Activated T-cell treated with anti-CD3 and anti-CD28 coated beads for 1 hour (primary cell): ENCODE data around the gene GPR3.
A peak's percentile ranks its signal among the peaks of the same experiment; 100 is the strongest.

Source experiments
- DNase-seq: peaks from one replicate; pipeline ENCODE4 v3.0.0-alpha.2; 2020; ENCODE audit warnings: low read depth

Gene GPR3

DNA sequence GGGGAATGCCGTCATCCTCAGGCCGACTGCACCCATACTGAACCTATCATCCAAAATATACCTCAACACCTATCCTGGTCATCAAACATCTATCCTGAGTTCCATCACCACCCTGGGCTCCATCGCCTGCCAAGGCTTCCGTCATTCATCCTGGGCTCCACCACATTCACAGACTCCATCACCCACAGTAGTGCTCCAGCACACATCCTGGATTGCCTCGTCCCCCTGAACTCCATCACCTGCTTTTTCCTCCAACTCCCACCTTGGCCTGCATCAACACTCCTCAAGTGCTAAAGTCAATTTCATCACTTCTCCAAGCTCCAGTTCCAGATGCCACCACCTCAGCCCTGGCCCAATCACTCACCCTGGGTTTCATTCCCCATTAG lies 33.5 kb upstream of the GPR3 start:
- DNase-seq: no peak

DNA sequence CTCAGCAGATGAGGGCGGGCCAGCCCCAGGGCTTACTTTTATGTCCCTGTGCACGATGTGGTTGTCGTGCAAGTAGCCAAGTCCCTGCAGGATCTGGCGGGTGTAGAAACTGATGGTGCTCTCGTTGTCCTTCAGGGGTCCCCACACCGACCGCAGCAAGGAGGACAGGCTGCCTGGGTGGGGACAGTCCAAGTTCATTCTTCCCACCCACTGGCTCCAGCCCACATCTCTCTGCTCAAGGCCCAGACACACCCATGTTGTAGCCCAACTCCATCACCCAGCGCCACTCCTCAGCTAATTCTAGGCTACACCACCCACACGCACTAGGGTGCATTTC lies 32.6 kb upstream of the GPR3 start:
- no peak for DNase-seq

DNA sequence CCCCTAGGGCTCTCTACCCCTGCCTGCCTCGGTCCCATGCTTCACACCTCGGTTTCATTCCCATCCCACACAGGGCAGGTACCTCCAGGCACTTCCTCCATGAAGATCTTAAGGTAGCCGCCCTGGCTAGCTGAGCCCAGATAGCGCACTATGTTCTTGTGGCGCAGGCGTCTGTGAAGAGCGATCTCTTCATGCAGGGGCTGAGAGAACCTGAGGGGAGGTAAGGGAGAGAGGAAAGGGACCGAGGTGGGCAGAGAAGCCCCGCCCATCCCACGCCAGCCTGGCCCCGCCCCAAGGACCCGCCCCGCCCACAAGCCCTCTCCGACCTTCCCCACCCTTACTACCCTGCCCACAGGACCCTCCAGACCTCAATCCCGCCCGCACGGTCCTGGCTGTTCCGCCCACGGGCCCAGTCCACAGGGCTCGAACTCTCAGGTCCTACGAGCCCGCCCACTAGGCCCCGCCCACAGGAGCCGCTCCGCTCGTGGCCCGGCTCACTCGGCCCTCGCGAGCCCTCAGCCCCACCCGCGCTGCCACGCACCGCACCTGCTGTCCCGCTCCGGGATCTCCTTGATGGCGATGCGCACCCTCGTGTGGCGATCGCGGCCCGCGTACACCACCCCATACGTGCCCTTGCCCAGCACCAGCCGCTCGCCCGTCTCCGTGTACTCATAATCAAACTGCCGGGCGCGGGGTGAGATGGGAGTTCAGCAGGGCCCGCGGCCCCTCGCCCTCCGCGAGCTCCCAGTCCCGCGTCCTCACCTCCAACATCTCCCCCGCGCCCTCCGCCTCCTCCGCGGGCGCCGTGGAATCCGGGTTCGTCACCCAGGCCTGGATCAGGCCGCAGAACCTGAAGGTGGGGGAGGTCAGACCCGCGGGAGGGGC lies 32.0 kb upstream of the GPR3 start:
- DNase-seq: peak; percentile 39

DNA sequence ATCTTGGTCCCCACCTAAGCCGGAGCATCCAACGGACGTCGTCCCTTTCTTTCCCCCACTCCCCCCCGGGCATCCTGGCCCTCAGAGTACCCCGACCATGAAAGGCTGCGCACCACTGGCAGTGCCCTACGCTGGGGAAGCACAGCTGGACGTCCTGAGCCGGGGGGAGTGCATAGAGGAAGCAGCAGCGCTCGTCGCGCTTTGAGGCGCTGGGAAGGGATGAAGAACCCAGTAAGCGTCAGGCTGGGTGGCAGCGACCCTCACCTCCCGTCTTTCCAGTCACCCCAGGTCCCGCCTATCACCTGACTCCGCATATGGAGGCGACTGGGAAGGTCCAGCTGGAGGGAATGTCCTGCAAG lies 31.4 kb upstream of the GPR3 start:
- no peak for DNase-seq

DNA sequence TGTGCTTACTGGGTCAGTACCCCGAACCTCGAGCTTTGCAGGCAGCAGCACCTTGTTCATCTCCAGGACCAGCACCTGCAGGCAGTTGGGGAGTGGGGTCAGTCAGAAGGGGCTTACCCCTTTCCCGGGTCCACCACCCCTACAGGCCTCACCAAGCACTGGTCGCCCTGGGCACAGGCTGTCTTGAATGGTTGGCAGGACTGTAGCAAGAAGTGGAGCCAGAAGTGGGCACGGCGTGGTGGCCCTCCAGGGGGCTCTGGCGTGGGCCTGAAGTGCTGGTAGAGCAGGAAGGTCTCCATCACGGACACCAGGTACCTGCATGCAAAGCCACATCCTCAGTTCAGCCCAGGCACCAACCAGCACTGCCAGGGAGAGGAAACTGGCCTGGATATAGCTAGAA lies 30.9 kb upstream of the GPR3 start:
- DNase-seq: no peak

DNA sequence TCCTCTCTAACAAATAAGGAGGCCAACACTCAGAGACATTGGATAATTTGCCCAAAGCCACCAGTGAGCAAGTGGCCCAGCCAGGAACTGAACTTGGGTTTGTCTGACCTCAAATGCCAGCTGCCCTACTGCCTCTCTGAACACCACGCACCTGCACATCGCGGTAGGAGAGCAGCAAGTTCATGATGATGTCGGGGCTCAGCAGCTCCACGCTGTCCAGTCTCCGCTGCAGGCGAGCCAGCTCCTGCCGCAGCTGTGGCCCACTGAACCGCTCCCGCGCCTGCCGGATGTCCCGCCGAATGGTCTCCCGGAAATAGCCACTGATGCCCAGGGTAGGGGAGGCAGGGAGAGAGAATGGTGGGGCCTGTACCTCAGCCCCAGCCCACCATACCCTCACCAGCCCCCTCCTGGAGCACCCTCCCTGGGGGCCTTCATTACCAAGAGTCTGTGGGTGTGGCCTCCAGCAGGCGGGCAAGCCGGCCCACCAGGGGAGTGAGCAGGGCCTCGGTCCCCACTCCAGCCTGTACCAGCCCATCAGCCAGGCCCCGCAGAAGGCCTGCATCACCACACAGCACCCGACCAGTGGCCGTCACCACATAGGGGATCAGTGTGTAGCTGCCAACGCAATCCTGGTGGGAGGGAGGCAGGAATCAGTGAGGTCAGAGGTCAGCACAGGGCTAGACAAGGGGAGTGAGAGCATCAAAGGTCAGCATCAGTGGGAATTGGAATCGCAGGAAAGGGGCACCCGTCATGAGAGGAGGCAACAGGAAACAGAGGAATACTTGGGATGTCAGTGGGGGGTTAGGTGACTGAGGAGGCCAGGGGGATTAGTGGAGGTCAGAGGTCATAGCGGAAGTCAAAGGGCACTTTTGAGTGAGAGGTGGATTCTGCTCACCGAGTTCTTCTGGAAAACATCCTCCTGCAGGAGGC lies 28.4 kb upstream of the GPR3 start:
- DNase-seq: no peak

DNA sequence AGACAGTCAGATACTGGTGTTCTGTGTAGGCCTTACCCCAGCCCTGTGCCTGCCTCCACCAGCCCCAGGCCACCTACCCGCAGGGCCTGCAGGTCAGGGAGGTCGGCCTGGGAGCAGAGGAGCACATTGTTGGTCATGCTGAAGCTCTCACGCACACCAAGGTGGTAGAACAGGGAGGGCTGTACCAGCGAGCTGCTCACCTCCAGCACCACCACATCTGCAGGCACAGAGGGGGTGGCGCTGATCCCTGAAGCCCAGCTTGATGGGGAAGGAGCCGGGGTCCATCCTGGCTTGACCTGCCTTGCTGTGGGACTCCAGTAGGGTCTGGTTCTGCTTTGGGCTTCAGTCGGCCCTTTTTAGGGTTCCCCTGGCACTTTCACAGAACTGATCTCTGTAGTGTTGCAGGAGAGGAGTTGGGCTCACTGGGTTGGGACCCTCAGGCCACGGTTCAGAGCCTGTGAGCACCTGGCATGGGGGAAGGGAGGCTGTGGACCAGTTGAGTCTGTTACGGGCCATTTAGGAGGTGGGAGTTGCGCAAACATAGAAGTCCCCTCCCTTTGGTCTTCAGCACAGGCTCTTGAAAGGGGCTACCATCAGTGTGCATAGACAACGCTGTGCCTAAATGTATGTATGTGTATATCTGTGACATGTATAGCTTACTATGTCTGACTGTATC lies 27.6 kb upstream of the GPR3 start:
- DNase-seq: no peak

DNA sequence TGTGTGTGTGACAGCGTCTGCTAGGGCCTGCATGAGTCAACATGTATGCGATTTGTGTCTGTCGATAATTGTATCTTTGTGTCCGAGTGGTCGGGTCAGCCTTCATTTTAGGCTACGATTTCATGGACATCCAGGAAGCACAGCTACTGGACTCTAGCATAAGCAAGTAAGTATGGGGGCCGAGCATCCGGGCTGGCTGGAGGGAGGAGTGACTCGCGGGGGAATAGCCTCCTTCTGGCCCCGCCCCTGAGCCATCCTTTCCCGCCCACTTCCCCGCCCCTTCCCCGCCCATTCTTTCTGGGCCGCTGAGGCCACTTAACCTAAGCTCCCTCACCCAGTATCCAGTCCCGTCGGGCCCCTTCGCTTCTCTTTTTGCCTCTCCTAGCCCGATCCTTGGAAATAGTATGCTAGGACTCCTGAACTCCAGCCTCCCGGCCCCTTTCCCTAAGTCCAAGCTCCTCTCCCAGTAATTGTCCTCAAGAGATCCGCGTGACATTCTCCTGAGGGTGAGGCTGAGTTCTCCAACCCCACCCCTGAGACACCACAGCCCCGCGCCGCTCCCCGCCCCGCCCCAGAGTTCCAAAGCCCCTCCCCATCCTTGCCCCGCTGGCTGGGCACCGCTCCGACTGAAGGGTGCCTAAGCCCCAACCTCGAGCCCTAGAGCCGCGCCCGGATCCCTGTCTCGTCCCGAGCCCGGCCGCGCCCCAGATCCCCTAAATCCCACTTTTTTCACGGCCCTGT lies 26.9 kb upstream of the GPR3 start:
- DNase-seq: peak; percentile 76

DNA sequence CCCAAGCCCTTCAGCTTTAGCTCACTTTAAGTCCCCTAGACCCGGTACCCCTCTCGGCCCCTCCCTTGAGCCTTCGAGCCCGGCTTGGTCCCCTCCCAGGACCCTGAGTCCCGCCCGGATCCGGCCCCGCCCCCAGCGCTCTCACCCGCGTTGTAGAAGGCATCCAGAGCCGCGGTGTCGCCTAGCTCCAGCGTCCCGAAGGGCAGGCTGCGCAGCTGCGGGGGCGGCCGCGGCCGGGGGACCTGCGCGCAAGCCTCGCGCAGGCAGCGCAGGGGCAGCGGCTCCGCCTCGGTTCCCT lies 26.4 kb upstream of the GPR3 start:
- DNase-seq: peak; percentile 59

DNA sequence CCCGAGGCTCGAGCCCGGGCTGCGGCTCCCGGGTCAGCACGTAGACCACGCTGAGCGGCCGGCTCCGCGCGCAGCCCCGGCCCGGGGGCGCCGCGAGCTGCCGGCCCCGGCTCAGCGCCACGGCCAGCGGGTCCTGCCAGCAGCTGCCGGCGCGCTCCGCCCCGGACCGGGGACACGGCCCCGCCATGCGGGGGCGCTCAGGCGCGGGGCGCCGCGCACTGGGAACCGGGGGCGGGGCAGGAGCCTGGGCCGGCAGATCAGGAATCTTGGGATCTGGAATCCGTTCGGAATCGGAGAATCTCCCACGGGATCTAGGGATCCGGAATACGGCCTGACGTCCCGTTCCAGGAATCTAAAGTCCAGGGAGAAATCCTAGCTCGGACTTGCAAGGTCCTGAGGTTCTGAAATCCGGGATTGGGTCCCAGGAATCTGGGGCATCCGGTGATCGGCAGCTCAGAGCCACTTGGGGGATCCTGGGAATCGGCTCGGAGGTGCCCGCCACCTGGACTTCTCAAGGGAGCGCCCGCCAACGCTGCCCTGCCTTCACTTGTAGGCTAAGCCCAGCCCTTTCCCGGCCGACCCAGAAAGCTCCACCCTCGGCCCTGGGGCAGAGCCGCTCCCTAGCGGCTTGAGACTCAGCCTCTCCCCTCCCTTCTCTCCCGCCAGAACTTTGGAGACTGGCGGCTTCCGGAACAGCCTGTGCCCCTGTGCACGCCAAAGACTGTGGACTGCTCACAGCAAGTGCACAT lies 25.8 kb upstream of the GPR3 start, which contains the start of gene MAP3K6:
MAP3K6 (minus strand) TSS at position 551 of the 749 bp plus-strand sequence; CDS start at position 187, 364 bp downstream.
- DNase-seq: no peak

DNA sequence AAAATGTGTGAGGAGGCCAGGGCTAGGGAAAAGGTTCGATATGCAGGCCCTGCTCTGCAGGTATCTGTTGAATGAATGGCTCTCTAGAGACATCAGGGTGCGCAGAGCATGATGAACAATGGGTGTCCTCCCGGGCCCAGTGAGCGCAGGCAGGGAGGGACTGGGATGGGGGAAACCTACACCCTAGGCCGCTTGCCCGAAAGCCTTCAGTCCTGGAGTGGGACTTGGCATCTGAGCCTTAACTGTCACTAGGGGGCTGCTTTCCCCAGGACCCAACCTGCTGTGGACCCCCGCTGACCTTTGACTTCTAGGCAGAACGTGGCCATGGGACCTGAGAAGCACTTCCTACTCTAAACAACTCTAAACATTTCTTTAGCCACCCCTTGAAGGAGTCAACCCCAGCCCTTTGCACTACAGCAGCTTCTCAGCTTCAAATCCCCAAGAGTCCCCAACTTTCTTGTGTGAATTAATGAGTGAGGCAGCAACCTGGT lies 25.2 kb upstream of the GPR3 start:
- no peak for DNase-seq

DNA sequence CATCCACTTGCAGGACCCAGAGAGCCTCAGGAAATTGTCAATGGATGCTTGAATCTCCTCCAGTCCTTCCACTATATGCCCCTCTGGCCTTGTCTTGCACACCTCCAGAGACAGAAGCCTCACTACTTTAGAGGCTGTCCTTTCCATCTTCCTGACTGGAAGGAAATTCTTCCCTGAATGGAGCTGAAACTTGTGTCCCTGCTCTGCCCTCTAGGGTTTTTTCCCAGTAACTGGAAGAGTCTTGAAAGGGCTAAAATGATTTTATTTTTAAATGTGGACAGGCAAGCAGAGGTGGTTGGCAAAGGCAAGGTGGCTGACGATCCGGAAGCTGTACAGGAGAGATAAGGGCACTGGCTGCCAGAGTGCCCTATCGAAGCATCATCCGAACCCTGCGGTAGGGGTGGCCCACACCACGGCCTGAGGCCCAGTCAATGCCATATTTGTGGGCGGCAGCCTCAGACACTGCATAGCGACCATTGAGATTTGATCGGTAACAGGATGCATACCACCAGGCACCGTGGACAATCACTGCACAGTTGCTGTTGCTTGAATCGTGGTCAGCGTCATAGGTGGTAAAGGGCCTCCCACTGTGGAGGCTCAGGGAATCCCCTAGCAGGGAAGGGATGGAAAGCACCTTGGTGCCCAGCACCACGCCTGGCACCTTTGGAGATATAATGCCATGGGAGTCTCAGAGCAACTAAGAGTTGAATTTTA lies 23.4 kb upstream of the GPR3 start:
- DNase-seq: no peak

DNA sequence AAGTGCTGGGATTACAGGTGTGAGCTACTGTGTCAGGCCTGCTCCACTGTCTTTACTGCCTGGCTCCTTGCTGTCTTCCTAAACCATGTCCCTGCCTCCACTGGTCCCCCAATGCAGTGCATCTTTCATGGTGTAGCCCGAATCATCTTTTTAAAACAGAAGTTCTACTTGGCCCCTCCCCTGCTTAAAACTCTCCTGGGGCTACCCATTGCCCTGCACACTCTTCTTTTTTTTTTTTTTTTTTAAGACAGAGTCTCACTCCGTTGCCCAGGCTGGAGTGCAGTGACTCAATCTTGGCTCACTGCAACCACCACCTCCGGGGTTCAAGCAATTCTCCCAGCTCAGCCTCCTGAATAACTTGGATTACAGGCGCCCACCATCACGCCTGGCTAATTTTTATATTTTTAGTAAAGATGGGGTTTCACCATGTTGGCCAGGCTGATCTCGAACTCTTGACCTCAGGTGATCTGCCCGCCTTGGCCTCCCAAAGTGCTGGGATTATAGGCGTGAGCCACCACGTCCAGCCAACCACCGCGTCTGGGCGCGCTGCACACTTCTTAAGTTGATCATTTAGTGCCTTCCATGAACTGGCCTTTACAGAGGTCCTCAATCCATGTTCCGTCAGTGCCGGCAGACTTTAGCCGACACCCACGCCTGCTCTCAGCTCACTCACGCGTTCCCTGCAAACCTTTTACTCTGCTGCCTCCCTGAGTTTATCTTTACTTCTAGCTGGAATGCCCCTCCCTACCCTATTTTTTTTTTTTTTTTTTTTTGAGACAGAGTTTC lies 20.2 kb upstream of the GPR3 start:
- no peak for DNase-seq

DNA sequence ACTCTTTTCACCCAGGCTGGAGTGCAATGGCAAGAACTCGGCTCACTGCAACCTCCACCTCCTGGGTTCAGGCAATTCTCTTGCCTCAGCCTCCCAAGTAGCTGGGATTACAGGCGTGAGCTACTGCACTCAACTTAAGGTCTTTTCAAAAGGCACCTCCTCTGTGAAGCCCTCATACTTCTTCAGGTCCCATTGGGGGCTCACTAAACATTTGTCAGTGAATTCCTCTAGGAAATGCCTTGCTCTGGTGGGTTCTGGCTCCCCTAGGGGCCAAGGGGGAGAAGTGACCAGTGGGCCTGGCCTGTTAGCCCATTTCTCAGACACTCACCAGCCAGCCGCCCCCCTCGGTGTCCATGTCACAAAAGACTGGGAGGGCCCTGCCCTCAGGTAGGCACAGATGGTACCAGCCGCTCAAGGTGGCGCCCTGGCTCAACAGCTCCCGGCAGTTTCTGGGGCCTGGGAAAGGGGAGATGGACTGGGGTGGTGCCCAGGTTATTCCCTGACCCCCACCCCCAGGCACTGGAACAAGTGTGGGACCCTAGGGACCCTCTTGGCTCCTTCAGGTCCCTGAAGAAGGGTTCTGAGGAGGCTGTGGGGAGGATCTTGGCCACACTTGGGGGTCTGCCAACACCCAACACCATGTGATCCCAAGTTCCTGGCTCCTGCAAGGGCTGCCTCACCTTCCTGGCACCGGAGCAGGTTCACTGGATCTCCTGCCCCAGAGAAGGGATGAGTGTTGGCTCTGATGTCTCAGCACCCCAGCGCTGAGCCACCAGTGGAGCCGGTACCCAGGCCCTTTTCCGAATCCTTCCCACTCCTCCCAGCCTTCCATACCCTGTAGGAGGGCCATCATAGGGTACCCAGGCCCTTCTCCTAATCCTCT lies 19.4 kb upstream of the GPR3 start:
- no peak for DNase-seq

DNA sequence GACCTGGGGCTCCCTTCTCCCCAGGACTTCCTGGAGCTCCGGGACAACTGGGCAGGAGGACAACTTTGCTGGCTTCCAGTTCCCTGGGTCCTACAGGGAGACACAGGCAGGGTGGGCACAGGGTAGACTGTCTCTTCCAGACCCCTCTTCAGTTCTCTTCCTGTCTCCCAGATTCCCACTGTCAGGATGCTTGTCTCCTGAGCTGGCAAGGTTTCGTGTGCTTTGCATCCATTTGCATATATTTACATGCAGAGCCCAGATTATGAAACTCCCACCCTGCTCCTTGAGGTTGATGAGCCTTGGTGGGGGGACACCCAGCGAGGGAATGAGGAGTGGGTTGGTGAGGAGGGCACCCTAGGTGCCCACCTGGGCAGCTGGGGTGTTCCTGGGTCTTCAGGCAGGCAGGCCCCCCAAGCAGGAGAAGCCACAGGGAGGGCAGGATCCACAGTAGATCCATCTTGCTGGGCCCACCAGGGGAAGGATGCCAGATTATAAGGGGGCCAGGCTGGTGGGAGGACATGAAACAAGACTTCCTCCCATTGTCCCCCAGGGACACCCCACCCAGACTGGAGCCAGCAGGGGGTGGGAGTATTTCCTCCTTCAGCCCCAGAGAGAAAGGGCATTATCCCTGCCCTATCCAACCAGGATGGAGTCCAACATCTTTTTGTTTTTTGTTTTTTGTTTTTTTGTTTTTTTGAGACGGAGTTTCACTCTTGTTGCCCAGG lies 17.9 kb upstream of the GPR3 start, which contains the start of gene FCN3:
FCN3 (minus strand) TSS at position 463 of the 725 bp plus-strand sequence; CDS start at position 457, 6 bp downstream.
- no peak for DNase-seq

DNA sequence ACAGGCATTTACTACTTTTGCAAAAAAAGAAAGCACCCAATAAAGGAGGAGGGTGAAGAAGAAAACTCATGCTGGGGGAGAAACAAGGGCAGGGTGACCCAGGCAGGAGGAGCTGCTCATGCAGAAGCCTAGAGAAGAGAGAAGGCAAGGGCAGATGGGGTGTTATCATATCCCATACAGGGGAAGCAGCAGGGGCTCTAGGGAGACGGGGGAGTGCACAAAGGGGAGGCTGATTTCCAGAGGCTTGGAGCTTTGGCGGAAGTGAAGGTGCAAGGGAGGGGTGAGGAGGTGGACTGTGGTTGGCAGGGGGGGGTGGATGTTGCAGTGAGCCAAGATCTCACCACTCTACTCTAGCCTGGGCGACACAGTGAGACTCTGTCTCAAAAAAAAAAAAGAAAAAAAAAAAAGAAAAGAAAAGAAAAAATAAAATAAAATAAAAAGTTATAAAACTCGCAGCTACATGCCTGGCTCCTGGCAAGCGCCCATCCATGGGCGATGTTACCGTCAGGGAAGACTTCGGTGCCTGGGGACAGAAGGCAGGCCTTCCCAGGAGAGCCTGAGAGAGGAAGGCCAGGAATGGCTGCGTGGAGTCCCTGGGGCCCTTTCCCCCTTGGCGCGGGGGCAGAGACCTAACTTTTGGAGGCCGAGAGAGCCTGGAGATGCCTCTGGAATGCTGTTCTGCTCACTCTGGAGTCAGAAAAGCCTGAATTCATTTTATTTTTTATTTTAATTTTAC lies 14.5 kb upstream of the GPR3 start:
- no peak for DNase-seq

DNA sequence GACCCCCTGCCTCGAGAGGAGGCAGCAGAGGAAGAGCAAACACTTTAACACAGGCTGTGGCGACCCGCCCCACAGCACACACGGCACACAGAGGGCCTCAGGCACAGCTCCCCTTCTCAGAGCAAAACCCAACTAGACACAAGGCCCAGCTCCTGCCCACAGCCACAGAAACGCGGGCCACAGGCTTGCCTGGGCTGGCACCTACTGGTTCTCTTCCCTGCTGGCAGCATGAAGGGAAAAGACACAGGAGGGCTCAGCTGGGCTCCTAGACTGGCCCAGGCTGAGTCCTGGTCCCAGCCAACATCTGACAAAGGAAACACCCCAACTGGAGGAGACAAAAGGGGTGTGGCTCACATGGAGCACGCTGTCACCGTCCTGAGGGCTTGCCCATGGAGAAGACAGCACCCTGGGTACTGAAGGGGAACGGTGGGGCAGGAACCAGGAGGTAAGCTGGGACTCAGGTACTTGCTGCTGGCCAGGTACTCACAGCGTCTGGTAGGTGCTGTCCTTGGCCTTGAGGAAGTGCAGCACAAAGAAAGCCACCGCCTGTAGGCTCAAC lies 12.8 kb upstream of the GPR3 start:
- no peak for DNase-seq
